Neural crest cell (in vitro differentiated cells): Measurements from ENCODE around the gene DSP. TPM values are rescaled to one million over a fixed set of nuclear protein-coding genes. Genes with fewer than 3 reads are reported as not detected.

Experiments used
- DNase-seq: peaks from one replicate; pipeline ENCODE4 v3.0.0; 2021; ENCODE audit warnings: low read depth, mixed read lengths, low spot score
- H3K27ac Mint-ChIP-seq: one replicate; pipeline ENCODE4 v1.8.0; 2021; ENCODE audit warnings: mild to moderate bottlenecking, mixed read lengths; ENCODE audit not compliant: unreplicated experiment
- H3K27me3 Mint-ChIP-seq: 2 replicates; pipeline ENCODE4 v1.8.0; 2021; ENCODE audit warnings: low read depth, mild to moderate bottlenecking, mixed read lengths
- H3K36me3 Mint-ChIP-seq: 2 replicates; pipeline ENCODE4 v1.8.0; 2021; ENCODE audit warnings: low read depth, mild to moderate bottlenecking, mixed read lengths
- H3K4me1 Mint-ChIP-seq: 2 replicates; pipeline ENCODE4 v1.8.0; 2021; ENCODE audit warnings: mixed read lengths
- H3K4me3 Mint-ChIP-seq: one replicate; pipeline ENCODE4 v1.8.0; 2021; ENCODE audit warnings: mild to moderate bottlenecking, mixed read lengths
- H3K9me3 Mint-ChIP-seq: 2 replicates; pipeline ENCODE4 v1.8.0; 2021; ENCODE audit warnings: mixed read lengths
- CTCF ChIP-seq: fragments of 200-600 bp; sonication (generic); conservative IDR thresholded peaks from 2 replicates; pipeline ENCODE4 v1.5.0; 2021; ENCODE audit warnings: antibody characterized with exemption, mild to moderate bottlenecking
- total RNA-seq: library from RNA; stranded (reverse); gene quantifications from 2 replicates; pipeline ENCODE4 v1.2.1, GENCODE V29; 2021

Gene DSP
- total RNA-seq, 1 donor from 2014 or later, result 9.5 TPM

GRCh38 chr6:7556394-7557106 is 15.1 kb downstream of the DSP start:
- no peak overlapping the region for H3K4me3 Mint-ChIP-seq
- no peak overlapping the region for H3K27ac Mint-ChIP-seq

DNA sequence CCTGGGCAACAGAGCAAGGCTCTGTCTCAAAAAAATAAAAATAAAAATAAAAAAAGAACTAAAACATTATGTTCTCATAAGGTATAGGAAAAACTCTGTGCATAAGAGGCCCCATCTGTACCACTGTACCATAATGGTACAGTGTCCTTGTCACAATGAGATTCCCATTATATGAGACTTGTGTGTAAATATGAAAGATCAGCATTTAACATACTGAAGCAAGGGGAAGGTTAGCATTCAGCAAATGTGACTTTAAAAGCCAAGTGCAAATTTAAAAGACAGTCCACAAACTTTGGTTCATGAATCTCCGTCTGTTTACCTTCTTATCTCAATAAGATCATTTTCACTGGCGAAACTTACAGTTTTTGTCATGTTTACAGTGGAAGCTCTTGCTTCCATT is 16.2 kb downstream of the DSP start:
- Mint-ChIP-seq H3K27ac (no peak overlapping the region), H3K4me3 (no peak overlapping the region), H3K36me3 (no peaks in the 10 kb centered on the region), H3K27me3 (no peaks in the 10 kb centered on the region), H3K4me1 (no peaks in the 10 kb centered on the region), H3K9me3 (no peaks in the 10 kb centered on the region)
- no peak for TF ChIP-seq CTCF
- DNase-seq, result no peak

More at GRCh38 chr6:7556394-7557106, 15.1 kb downstream of the DSP start:
- Mint-ChIP-seq H3K36me3 (no peaks in the 10 kb centered on the region), H3K4me1 (no peaks in the 10 kb centered on the region), H3K27me3 (peaks cover 3% of the 10 kb centered on the region), H3K9me3 (no peaks in the 10 kb centered on the region)
- TF ChIP-seq CTCF, result no peak
- no peak for DNase-seq

- Mint-ChIP-seq H3K36me3 (no peaks in the 10 kb centered on the region), H3K4me3 (no peak overlapping the region), H3K27me3 (no peaks in the 10 kb centered on the region), H3K4me1 (no peaks in the 10 kb centered on the region), H3K27ac (no peak overlapping the region), H3K9me3 (no peaks in the 10 kb centered on the region)
- DNase-seq, result no peak
- TF ChIP-seq CTCF, result no peak
These were observed 17.3 kb downstream of the DSP start for GRCh38 chr6:7558781-7559180.

- no peaks in the 10 kb centered on the region for H3K4me1 Mint-ChIP-seq
- H3K9me3 Mint-ChIP-seq, result no peaks in the 10 kb centered on the region
- H3K27ac Mint-ChIP-seq, result no peak overlapping the region
- H3K27me3 Mint-ChIP-seq, result no peaks in the 10 kb centered on the region
- H3K4me3 Mint-ChIP-seq, result no peak overlapping the region
- TF ChIP-seq CTCF, result no peak
- no peaks in the 10 kb centered on the region for H3K36me3 Mint-ChIP-seq
- no peak for DNase-seq
These were observed 17.7 kb downstream of the DSP start for GRCh38 chr6:7559196-7559595.

GRCh38 chr6:7559651-7560385 is 18.3 kb downstream of the DSP start:
- H3K27me3 Mint-ChIP-seq, result no peaks in the 10 kb centered on the region
- H3K4me1 Mint-ChIP-seq, result no peaks in the 10 kb centered on the region
- no peaks in the 10 kb centered on the region for H3K36me3 Mint-ChIP-seq

More at GRCh38 chr6:7559651-7560385, 18.3 kb downstream of the DSP start:
- Mint-ChIP-seq H3K27ac (no peak overlapping the region), H3K4me3 (no peak overlapping the region), H3K9me3 (no peaks in the 10 kb centered on the region)
- no peak for DNase-seq
- no peak for TF ChIP-seq CTCF
